DND-41 (cell line): ENCODE data around the gene ETAA1.

Experiments
- ATAC-seq: fragments of 200-7000 bp; cut with Tn5 transposase; 3 replicates; pipeline ENCODE4 v1.9.1; 2021; ENCODE audit warnings: low read depth; ENCODE audit not compliant: insufficient read depth
- DNase-seq: peaks from one replicate; pipeline ENCODE4 v3.0.0-alpha.2; 2020
- H2AFZ ChIP-seq: 2 replicates; pipeline ENCODE4 v1.6.0; 2012; ENCODE audit warnings: low read depth, low read length
- H3K27ac ChIP-seq: 2 replicates; pipeline ENCODE4 v1.5.1; 2012; ENCODE audit warnings: low read length, inconsistent platforms
- H3K27me3 ChIP-seq: fragments of 200-600 bp; sonication (generic); 2 replicates; pipeline ENCODE4 v1.6.0; 2012; ENCODE audit warnings: low read length, mild to moderate bottlenecking, inconsistent platforms; ENCODE audit not compliant: insufficient read depth, poor library complexity
- H3K36me3 ChIP-seq: 2 replicates; pipeline ENCODE4 v1.5.1; 2012; ENCODE audit warnings: low read length, inconsistent platforms; ENCODE audit not compliant: insufficient read depth
- H3K4me1 ChIP-seq: 2 replicates; pipeline ENCODE4 v1.5.1; 2012; ENCODE audit warnings: mild to moderate bottlenecking, low read length; ENCODE audit not compliant: insufficient read depth
- H3K4me2 ChIP-seq: 2 replicates; pipeline ENCODE4 v1.6.0; 2012; ENCODE audit warnings: mild to moderate bottlenecking, moderate library complexity, low read length, inconsistent platforms; ENCODE audit not compliant: insufficient read depth
- H3K4me3 ChIP-seq, 2 experiments: fragments of 200-600 bp in 1 of 2; shearing (Covaris generic) in 1 of 2; 2 replicates each; pipeline ENCODE4 v1.5.1; 2012 to 2016; ENCODE audit warnings: inconsistent platforms in 2 of 2, low read length in 2 of 2, mild to moderate bottlenecking in 2 of 2, low read depth in 1 of 2, moderate library complexity in 1 of 2
- H3K79me2 ChIP-seq: 2 replicates; pipeline ENCODE4 v1.6.0; 2012; ENCODE audit warnings: low read length, inconsistent platforms; ENCODE audit not compliant: insufficient read depth
- H3K9ac ChIP-seq: 2 replicates; pipeline ENCODE4 v1.6.0; 2012; ENCODE audit warnings: low read depth, mild to moderate bottlenecking, inconsistent platforms, low read length, moderate library complexity
- H3K9me3 ChIP-seq: 2 replicates; pipeline ENCODE4 v1.5.1; 2012; ENCODE audit warnings: low read length, moderate library complexity, mild to moderate bottlenecking, inconsistent platforms; ENCODE audit not compliant: insufficient read depth, severe bottlenecking
- H4K20me1 ChIP-seq: 2 replicates; pipeline ENCODE4 v1.6.0; 2012; ENCODE audit warnings: low read length; ENCODE audit not compliant: insufficient read depth
- EZH2 ChIP-seq: IDR thresholded peaks from 3 replicates; pipeline ENCODE4 v1.6.1; 2012; ENCODE audit warnings: borderline replicate concordance, low read depth, mild to moderate bottlenecking, moderate library complexity, low read length, inconsistent platforms; ENCODE audit not compliant: severe bottlenecking
- TF ChIP-seq, protein P1 (sequence below): IDR thresholded peaks from 2 replicates; pipeline ENCODE4 v1.5.1; 2012; ENCODE audit warnings: borderline replicate concordance, low read length, moderate library complexity, mild to moderate bottlenecking; ENCODE audit not compliant: poor library complexity, severe bottlenecking; ENCODE audit errors: extremely low read depth

Gene ETAA1

DNA sequence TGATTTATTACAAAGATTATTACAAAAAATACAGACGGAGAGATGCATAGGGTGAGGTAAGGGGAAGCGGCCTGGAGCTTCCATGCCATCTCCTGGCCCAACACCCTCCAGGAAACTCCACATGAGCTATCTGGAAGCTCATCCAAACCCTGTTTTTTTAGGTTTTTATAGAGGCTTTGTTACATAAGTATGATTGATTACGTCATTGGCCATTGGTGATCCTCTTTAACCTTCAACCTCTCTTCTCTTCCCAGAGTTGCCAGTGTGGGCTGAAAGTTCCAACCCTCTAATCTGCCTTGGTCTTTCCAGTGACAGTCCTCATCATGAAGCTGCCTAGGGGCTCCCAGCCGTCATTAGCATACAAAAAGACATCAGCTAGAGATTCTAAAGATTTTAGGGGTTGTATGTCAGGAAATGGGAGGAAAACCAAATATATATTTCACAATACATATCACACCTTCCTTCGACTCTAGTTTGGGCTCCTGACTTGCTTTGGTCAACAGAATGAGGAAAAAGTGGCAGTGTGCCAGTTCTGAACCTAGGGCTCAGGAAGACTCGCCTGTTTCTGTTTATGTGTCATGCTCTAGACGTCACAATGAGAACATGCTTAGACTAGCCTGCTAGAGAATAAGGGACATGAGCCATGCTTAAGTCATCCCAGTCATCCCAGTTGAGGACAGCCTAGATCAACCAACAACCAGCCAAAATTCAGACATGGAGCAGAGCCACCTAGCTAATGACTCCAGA lies 54.1 kb downstream of the ETAA1 start:
- Histone ChIP-seq H3K4me2 (no peak overlapping the region), H2AFZ (no peak overlapping the region), H4K20me1 (no peaks in the 10 kb centered on the region), H3K27me3 (no peaks in the 10 kb centered on the region), H3K27ac (no peak overlapping the region), H3K79me2 (no peaks in the 10 kb centered on the region), H3K4me3 (no peak overlapping the region), H3K9me3 (no peaks in the 10 kb centered on the region), H3K4me1 (no peaks in the 10 kb centered on the region), H3K36me3 (no peaks in the 10 kb centered on the region), H3K9ac (no peak overlapping the region)
- DNase-seq (no peak), ATAC-seq (no peak)
- no peak for TF ChIP-seq EZH2
- TF ChIP-seq, protein P1, sequence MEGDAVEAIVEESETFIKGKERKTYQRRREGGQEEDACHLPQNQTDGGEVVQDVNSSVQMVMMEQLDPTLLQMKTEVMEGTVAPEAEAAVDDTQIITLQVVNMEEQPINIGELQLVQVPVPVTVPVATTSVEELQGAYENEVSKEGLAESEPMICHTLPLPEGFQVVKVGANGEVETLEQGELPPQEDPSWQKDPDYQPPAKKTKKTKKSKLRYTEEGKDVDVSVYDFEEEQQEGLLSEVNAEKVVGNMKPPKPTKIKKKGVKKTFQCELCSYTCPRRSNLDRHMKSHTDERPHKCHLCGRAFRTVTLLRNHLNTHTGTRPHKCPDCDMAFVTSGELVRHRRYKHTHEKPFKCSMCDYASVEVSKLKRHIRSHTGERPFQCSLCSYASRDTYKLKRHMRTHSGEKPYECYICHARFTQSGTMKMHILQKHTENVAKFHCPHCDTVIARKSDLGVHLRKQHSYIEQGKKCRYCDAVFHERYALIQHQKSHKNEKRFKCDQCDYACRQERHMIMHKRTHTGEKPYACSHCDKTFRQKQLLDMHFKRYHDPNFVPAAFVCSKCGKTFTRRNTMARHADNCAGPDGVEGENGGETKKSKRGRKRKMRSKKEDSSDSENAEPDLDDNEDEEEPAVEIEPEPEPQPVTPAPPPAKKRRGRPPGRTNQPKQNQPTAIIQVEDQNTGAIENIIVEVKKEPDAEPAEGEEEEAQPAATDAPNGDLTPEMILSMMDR = no peak

DNA sequence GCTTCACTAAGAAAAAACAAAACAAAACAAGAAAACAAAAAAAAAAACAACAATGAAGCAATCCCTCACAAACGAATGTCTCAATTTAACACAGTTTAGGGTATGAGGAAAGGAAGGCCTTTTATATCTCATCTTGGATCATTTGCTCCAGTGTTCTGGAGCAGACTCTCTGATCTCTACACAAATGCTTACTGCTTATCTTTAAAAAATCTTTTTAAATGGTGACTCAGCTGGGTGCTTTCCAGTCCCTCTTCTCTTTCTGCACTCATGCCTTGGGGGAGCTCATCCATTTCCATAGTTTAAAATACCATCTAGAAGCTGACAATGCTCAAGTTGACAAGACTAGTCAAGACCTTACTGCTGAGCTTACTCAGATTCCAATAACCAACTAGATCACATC lies 56.2 kb downstream of the ETAA1 start:
- H4K20me1 ChIP-seq = no peaks in the 10 kb centered on the region
- H3K36me3 ChIP-seq = no peaks in the 10 kb centered on the region
- TF ChIP-seq, protein P1 = no peak
- TF ChIP-seq EZH2 = no peak
- H3K9ac ChIP-seq = no peak overlapping the region
- no peak overlapping the region for H3K4me2 ChIP-seq
- no peak overlapping the region for H2AFZ ChIP-seq
- H3K27me3 ChIP-seq = no peaks in the 10 kb centered on the region
- no peak overlapping the region for H3K4me3 ChIP-seq
- no peaks in the 10 kb centered on the region for H3K4me1 ChIP-seq
- DNase-seq (no peak), ATAC-seq (no peak)
- no peaks in the 10 kb centered on the region for H3K79me2 ChIP-seq
- H3K27ac ChIP-seq = no peak overlapping the region
- no peaks in the 10 kb centered on the region for H3K9me3 ChIP-seq

DNA sequence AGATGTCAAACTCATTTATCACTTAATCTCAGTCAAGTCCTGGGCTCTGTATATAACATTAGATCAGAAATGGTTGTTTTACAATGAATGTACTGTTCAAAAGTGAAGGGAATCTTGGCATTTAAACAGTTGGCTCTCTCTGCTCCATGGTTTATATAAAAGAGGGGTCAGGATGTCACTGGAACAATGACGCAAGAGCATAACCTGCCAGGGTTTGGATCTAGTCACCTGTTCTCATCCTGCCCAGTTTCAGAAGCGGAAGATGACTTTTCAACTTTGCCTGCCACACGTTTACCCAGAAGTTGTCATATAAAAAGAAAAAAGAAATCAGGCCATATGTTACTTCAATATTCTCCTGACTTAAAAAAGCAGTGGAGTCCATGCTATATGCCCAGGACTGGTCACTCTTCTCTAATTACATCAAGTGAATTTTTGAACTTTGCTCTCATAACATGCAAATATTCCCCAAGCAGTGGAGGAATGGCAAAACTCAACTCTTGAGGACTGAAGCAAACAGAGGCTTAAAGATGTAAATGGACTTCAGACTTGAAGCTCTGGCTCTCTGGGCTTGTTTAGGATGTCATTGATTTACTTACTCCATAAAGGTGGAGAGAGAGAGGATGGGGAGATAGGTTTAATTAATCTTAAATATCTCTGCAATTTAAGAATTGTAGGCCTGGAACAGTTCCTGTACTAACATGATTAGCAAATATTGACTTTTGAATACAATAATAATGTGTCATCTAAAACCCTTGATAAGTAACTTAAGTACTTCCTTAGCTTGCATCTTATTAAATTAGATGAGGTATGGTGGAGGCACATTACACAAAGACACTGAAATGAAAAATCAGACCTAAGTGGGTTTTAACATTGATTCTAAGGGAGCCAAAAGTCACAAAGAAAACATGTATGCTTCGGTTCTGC lies 58.3 kb downstream of the ETAA1 start:
- Histone ChIP-seq H3K9me3 (no peaks in the 10 kb centered on the region), H3K27ac (no peak overlapping the region), H3K27me3 (no peaks in the 10 kb centered on the region), H3K4me2 (no peak overlapping the region), H3K4me3 (no peak overlapping the region), H3K79me2 (no peaks in the 10 kb centered on the region), H2AFZ (no peak overlapping the region), H3K4me1 (no peaks in the 10 kb centered on the region), H3K9ac (no peak overlapping the region), H4K20me1 (no peaks in the 10 kb centered on the region), H3K36me3 (no peaks in the 10 kb centered on the region)
- TF ChIP-seq EZH2 = no peak
- TF ChIP-seq, protein P1 = no peak
- DNase-seq = no peak
- no peak for ATAC-seq
